ENCODE results near the gene LRRC4C.

DNA sequence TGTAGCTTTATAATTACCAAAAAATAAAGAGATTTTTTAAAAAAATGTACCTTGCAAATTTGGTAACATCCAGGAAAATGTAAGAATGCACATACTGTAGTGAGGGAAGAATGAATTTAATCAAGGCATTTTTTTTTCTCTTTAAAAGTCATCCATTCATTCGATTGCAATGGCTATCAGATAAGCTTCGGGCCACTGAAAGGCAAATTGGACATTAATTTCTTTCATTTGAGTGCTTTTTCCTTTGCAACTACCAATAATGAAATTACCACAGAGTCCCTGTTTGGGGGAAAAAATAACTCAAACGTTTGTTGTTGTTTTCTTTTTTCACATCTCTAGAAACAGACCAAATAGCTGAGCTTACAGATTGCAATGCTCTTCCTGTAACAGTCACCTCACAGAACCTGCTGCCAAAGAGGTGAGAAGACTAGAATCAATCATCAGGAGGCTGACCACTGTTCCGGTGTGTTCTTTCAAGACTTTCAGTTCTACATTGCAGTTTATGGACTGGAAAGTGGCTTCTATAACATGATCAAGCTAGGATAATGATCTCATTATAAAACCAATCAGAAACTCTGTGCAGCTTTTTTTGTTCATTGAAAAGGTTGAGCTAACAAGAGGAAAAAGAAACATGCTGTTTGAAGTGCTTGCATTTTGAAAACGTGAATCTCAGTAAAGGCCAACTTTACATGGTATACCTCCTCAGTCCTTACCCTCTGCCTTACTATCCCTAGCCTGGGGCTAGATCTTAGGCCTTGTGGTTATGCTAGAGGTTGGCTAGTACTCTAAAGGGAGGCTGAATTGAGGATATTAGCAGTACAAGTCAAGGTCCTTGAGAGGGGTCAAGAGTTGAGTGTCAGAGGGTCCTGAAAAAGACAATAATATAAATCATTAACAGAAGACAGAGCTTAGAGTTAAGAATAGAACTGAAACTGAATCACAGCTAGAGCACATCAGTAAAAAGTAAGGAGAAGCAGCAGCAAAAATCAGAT is 1276.1 kb downstream of the LRRC4C start:
- TF ChIP-seq, protein P1, sequence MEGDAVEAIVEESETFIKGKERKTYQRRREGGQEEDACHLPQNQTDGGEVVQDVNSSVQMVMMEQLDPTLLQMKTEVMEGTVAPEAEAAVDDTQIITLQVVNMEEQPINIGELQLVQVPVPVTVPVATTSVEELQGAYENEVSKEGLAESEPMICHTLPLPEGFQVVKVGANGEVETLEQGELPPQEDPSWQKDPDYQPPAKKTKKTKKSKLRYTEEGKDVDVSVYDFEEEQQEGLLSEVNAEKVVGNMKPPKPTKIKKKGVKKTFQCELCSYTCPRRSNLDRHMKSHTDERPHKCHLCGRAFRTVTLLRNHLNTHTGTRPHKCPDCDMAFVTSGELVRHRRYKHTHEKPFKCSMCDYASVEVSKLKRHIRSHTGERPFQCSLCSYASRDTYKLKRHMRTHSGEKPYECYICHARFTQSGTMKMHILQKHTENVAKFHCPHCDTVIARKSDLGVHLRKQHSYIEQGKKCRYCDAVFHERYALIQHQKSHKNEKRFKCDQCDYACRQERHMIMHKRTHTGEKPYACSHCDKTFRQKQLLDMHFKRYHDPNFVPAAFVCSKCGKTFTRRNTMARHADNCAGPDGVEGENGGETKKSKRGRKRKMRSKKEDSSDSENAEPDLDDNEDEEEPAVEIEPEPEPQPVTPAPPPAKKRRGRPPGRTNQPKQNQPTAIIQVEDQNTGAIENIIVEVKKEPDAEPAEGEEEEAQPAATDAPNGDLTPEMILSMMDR (IDR thresholded peaks at IDR 0.05), result no peak
- no peak for TF ChIP-seq POLR2A (IDR thresholded peaks at IDR 0.05)
